Keratinocyte (primary cell): ENCODE results near the gene ATP11A. TPM values are rescaled to one million over a fixed set of nuclear protein-coding genes. Genes with fewer than 3 reads are reported as not detected.

Experiments
- DNase-seq: peaks from one replicate; pipeline ENCODE4 v3.0.0-alpha.2; 2011; ENCODE audit warnings: low read depth, missing footprints, low spot score
- FAIRE-seq: peaks from 2 replicates; lab custom pipeline; 2011; peaks lifted over from hg19 to GRCh38; lab: Jason Lieb, UNC
- H2AFZ ChIP-seq: 2 replicates; pipeline ENCODE4 v1.6.0; 2012; ENCODE audit warnings: low read length, control low read depth, inconsistent platforms; ENCODE audit not compliant: control insufficient read depth
- H3K27ac ChIP-seq: 2 replicates; pipeline ENCODE4 v1.5.1; 2011; ENCODE audit warnings: low read length; ENCODE audit not compliant: control insufficient read depth, insufficient read depth
- H3K27me3 ChIP-seq: 3 replicates; pipeline ENCODE4 v1.6.0; 2011; ENCODE audit warnings: low read length; ENCODE audit not compliant: control insufficient read depth, insufficient read depth; ENCODE audit errors: extremely low read depth
- H3K36me3 ChIP-seq, 2 experiments: 2 replicates in 1 of 2; 3 replicates in 1 of 2; pipeline ENCODE4 v1.5.1; 2011; ENCODE audit warnings: low read length in 2 of 2, mild to moderate bottlenecking in 1 of 2; ENCODE audit not compliant: control insufficient read depth in 2 of 2, insufficient read depth in 2 of 2; ENCODE audit errors: extremely low read depth in 1 of 2
- H3K4me1 ChIP-seq: 3 replicates; pipeline ENCODE4 v1.5.1; 2011; ENCODE audit warnings: low read length; ENCODE audit not compliant: control insufficient read depth, insufficient read depth; ENCODE audit errors: extremely low read depth
- H3K4me2 ChIP-seq: 3 replicates; pipeline ENCODE4 v1.6.0; 2011; ENCODE audit warnings: low read depth, low read length; ENCODE audit not compliant: control insufficient read depth, insufficient read depth; ENCODE audit errors: extremely low read depth
- H3K4me3 ChIP-seq, 3 experiments: fragments of 200-600 bp in 1 of 3; sonication (generic) in 1 of 3; 2 replicates in 2 of 3; 3 replicates in 1 of 3; pipeline ENCODE4 v1.5.1; 2011 to 2016; ENCODE audit warnings: low read length in 3 of 3, mild to moderate bottlenecking in 3 of 3, control low read depth in 2 of 3, inconsistent platforms in 1 of 3, low read depth in 1 of 3, mixed read lengths in 1 of 3, mixed run types in 1 of 3, moderate library complexity in 1 of 3; ENCODE audit not compliant: control insufficient read depth in 2 of 3, insufficient read depth in 2 of 3; ENCODE audit errors: extremely low read depth in 1 of 3
- H3K79me2 ChIP-seq: 2 replicates; pipeline ENCODE4 v1.6.0; 2012; ENCODE audit warnings: low read length; ENCODE audit not compliant: control insufficient read depth, insufficient read depth
- H3K9ac ChIP-seq: 3 replicates; pipeline ENCODE4 v1.6.0; 2011; ENCODE audit warnings: low read length; ENCODE audit not compliant: control insufficient read depth, insufficient read depth; ENCODE audit errors: extremely low read depth
- H3K9me1 ChIP-seq: 3 replicates; pipeline ENCODE4 v1.6.0; 2011; ENCODE audit warnings: low read length; ENCODE audit not compliant: control insufficient read depth, insufficient read depth; ENCODE audit errors: extremely low read depth
- H3K9me3 ChIP-seq: 2 replicates; pipeline ENCODE4 v1.5.1; 2012; ENCODE audit warnings: low read depth, low read length; ENCODE audit not compliant: control insufficient read depth
- H4K20me1 ChIP-seq: 3 replicates; pipeline ENCODE4 v1.6.0; 2011; ENCODE audit warnings: low read length; ENCODE audit not compliant: control insufficient read depth, insufficient read depth; ENCODE audit errors: extremely low read depth
- EZH2 ChIP-seq: IDR thresholded peaks from one replicate; pipeline ENCODE4 v1.6.1; 2012; ENCODE audit warnings: inconsistent platforms, mild to moderate bottlenecking, low read length, moderate library complexity
- dilution Hi-C: fragments of 300-500 bp; cut with MboI; formaldehyde crosslinking; loops from one replicate; pipeline ENCODE4 v1.7.0; 2020; ENCODE audit warnings: low sequenced_read_pairs; ENCODE audit not compliant: extremely low pct_ligation_motif_present
- polyA plus RNA-seq, 5 experiments: library from polyadenylated mRNA; depleted of rRNA in 3 of 5; stranded (reverse) in 3 of 5; stranded (forward) in 1 of 5; unstranded in 1 of 5; fragments of >200 nt; gene quantifications; 1 replicate in 1 of 5; 2 replicates in 3 of 5; 3 replicates in 1 of 5; pipeline versions ENCODE4 v1.2.1 to v1.2.3, GENCODE V29; 2011 to 2012; ENCODE audit warnings: missing spikeins in 2 of 5, low read depth in 1 of 5, low replicate concordance in 1 of 5
- TF ChIP-seq, protein P1 (sequence below), 3 experiments: IDR thresholded peaks in 1 of 3; conservative IDR thresholded peaks in 1 of 3; optimal IDR thresholded peaks in 1 of 3; 2 replicates in 2 of 3; 3 replicates in 1 of 3; pipeline versions ENCODE3 to v1.5.1; 2011; ENCODE audit warnings: low read length in 3 of 3, mild to moderate bottlenecking in 3 of 3, moderate library complexity in 2 of 3, control low read depth in 1 of 3, inconsistent platforms in 1 of 3; ENCODE audit not compliant: insufficient read depth in 2 of 3; ENCODE audit errors: extremely low read depth in 1 of 3

ATP11A gene
- polyA plus RNA-seq, 1 donor (not counting 4 experiments of a cell fraction or from before 2014, with no cell fraction given), result 4.3 TPM

DNA sequence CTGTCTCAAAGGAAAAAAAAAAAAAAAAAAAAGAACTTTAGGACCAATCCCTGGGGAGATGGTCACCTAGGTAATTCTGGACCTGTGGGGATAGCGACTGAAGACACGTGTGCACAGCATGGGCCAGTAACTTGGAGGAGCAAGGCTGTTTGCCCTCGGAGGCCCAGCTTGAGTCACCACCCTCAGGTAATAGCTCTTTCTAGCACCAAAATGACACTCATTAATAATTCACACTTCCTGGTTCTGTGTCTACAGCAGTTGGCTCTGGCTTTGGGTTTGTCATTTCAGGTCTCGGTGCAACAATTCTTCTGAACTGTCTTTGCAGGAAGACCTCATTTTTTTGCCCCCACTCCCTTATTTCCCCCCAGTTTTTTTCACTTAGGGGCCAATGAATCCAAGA, 3.9 kb upstream of the ATP11A start:
- peaks cover 9% of the 10 kb centered on the region for H3K4me1 ChIP-seq
- no peak for DNase-seq
- no peaks in the 10 kb centered on the region for H4K20me1 ChIP-seq
- TF ChIP-seq, protein P1, sequence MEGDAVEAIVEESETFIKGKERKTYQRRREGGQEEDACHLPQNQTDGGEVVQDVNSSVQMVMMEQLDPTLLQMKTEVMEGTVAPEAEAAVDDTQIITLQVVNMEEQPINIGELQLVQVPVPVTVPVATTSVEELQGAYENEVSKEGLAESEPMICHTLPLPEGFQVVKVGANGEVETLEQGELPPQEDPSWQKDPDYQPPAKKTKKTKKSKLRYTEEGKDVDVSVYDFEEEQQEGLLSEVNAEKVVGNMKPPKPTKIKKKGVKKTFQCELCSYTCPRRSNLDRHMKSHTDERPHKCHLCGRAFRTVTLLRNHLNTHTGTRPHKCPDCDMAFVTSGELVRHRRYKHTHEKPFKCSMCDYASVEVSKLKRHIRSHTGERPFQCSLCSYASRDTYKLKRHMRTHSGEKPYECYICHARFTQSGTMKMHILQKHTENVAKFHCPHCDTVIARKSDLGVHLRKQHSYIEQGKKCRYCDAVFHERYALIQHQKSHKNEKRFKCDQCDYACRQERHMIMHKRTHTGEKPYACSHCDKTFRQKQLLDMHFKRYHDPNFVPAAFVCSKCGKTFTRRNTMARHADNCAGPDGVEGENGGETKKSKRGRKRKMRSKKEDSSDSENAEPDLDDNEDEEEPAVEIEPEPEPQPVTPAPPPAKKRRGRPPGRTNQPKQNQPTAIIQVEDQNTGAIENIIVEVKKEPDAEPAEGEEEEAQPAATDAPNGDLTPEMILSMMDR (optimal IDR thresholded peaks at IDR 0.05 in 1 of 3, IDR thresholded peaks at IDR 0.05 in 1 of 3, conservative IDR thresholded peaks at IDR 0.05 in 1 of 3; ENCODE audit: extremely low read depth in 1 of 3, insufficient read depth in 2 of 3, low read length in 3 of 3), result no peak
- TF ChIP-seq EZH2, result no peak
- no peak for FAIRE-seq
- no peaks in the 10 kb centered on the region for H3K79me2 ChIP-seq
- H3K9me3 ChIP-seq, result no peaks in the 10 kb centered on the region
- H3K27me3 ChIP-seq, result no peaks in the 10 kb centered on the region
- dilution Hi-C loops, result no loop called here
- H3K4me3 ChIP-seq, result no peak overlapping the region
- no peak overlapping the region for H3K9ac ChIP-seq
- H3K27ac ChIP-seq, result no peak overlapping the region
- no peak overlapping the region for H3K4me2 ChIP-seq
- H3K36me3 ChIP-seq, result no peaks in the 10 kb centered on the region
- no peak overlapping the region for H2AFZ ChIP-seq
- no peaks in the 10 kb centered on the region for H3K9me1 ChIP-seq

DNA sequence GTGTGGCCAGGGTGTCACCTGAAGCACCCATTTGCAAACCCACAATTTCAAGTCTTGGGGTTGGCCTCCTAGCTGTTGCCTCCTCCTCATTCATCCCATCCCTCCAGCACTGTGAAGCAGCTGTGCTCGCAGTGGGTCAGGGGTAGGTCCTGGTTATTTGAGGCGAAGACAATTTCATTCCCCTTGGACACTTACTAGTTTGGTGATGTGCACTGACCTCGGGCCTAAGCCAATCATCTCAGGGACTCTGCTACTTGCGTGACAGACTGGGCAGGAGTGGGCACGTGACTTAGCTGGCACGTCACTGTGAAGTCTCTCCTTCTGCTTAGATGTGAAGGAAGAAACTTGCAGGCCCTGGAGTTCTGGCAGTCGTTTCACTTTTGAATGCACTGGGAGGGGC, 3.5 kb upstream of the ATP11A start:
- no peak overlapping the region for H2AFZ ChIP-seq
- H3K79me2 ChIP-seq, result no peaks in the 10 kb centered on the region
- FAIRE-seq, result no peak
- peaks cover 9% of the 10 kb centered on the region for H3K4me1 ChIP-seq
- H3K9me1 ChIP-seq, result no peaks in the 10 kb centered on the region
- no peak for DNase-seq
- H3K27ac ChIP-seq, result no peak overlapping the region
- TF ChIP-seq, protein P1 (optimal IDR thresholded peaks at IDR 0.05 in 1 of 3, IDR thresholded peaks at IDR 0.05 in 1 of 3, conservative IDR thresholded peaks at IDR 0.05 in 1 of 3; ENCODE audit: extremely low read depth in 1 of 3, insufficient read depth in 2 of 3, low read length in 3 of 3), result no peak
- TF ChIP-seq EZH2, result no peak
- H3K4me3 ChIP-seq, result no peak overlapping the region
- dilution Hi-C loops, result no loop called here
- H3K9me3 ChIP-seq, result no peaks in the 10 kb centered on the region
- no peak overlapping the region for H3K9ac ChIP-seq
- no peaks in the 10 kb centered on the region for H3K27me3 ChIP-seq
- H4K20me1 ChIP-seq, result no peaks in the 10 kb centered on the region
- H3K4me2 ChIP-seq, result no peak overlapping the region
- no peaks in the 10 kb centered on the region for H3K36me3 ChIP-seq
